Spinal cord (tissue), 10 donors: ENCODE results near the gene TUT7. TPM values are rescaled to one million over a fixed set of nuclear protein-coding genes. Genes with fewer than 3 reads are reported as not detected.
A peak's percentile ranks its signal among the peaks of the same experiment; 100 is the strongest.

Experiments used
- DNase-seq, 6 donors: peaks; one replicate each; pipeline versions ENCODE4 v3.0.0 to v3.0.0-alpha.2; 2013 to 2015; ENCODE audit warnings: low spot score in 6 of 6, low read depth in 4 of 6
- H3K27ac ChIP-seq: one replicate; pipeline ENCODE4 v1.5.1; 2013; ENCODE audit warnings: low read depth, low read length, control low read depth
- H3K27me3 ChIP-seq: one replicate; pipeline ENCODE4 v1.6.1; 2013; ENCODE audit warnings: low read length; ENCODE audit not compliant: control insufficient read depth, insufficient read depth
- H3K36me3 ChIP-seq: one replicate; pipeline ENCODE4 v1.6.1; 2013; ENCODE audit warnings: low read length; ENCODE audit not compliant: control insufficient read depth, insufficient read depth
- H3K4me1 ChIP-seq: one replicate; pipeline ENCODE4 v1.6.1; 2013; ENCODE audit warnings: low read length; ENCODE audit not compliant: control insufficient read depth, insufficient read depth
- H3K4me3 ChIP-seq: one replicate; pipeline ENCODE4 v1.5.1; 2013; ENCODE audit warnings: low read depth, low read length, control low read depth
- H3K9me3 ChIP-seq: one replicate; pipeline ENCODE4 v1.6.1; 2013; ENCODE audit warnings: low read length; ENCODE audit not compliant: control insufficient read depth, insufficient read depth
- WGBS: methylation state at CpG from one replicate; pipeline ENCODE4 v1.1.5; 2013; ENCODE audit warnings: missing lambda C conversion rate; ENCODE audit not compliant: insufficient coverage; 5-methylcytosine and 5-hydroxymethylcytosine counted together
- polyA plus RNA-seq, 2 donors: library from polyadenylated mRNA; unstranded; fragments of 120-200 nt; gene quantifications; one replicate each; pipeline ENCODE4 v1.2.1, GENCODE V29; 2013; ENCODE audit not compliant: insufficient read length in 2 of 2
- total RNA-seq, 2 donors: library from RNA; depleted of rRNA in 1 of 2; stranded (reverse); fragments of 120-200 nt in 1 of 2; fragments of >200 nt in 1 of 2; gene quantifications; one replicate each; pipeline versions ENCODE4 v1.2.3 to v1.2.4, GENCODE V29; 2013 to 2014
- donor health status: healthy.

Gene TUT7
- total and polyA plus RNA-seq, 4 donors, result 11.5 to 30.7 (median 21.3) TPM

- Histone ChIP-seq H3K27me3 (no peaks in the 10 kb centered on the region), H3K27ac (no peak overlapping the region), H3K9me3 (no peaks in the 10 kb centered on the region), H3K4me1 (no peaks in the 10 kb centered on the region), H3K4me3 (no peak overlapping the region), H3K36me3 (peaks cover 6% of the 10 kb centered on the region)
- WGBS, result no CpG with 5 or more reads among the region's 1 CpG
- DNase-seq, result no peak
Observed at GRCh38 chr9:86336058-86336457, 18.2 kb downstream of the TUT7 start.

- H3K9me3 ChIP-seq, result no peaks in the 10 kb centered on the region
- H3K4me1 ChIP-seq, result no peaks in the 10 kb centered on the region
- H3K4me3 ChIP-seq, result no peak overlapping the region
- H3K27me3 ChIP-seq, result no peaks in the 10 kb centered on the region
- H3K27ac ChIP-seq, result no peak overlapping the region
- H3K36me3 ChIP-seq, result peaks cover 5% of the 10 kb centered on the region
- no peak for DNase-seq
- WGBS, result 100% methylated on average over 1 of the region's 2 CpGs
Observed at GRCh38 chr9:86333651-86334050, 20.6 kb downstream of the TUT7 start.

GRCh38 chr9:86330186-86330585, 24.0 kb downstream of the TUT7 start:
- Histone ChIP-seq H3K27ac (no peak overlapping the region), H3K4me3 (no peak overlapping the region), H3K4me1 (no peaks in the 10 kb centered on the region), H3K27me3 (no peaks in the 10 kb centered on the region), H3K36me3 (peaks cover 4% of the 10 kb centered on the region), H3K9me3 (no peaks in the 10 kb centered on the region)
- WGBS, result 100% methylated on average over 2 of the region's 5 CpGs
- DNase-seq, result no peak

GRCh38 chr9:86329649-86330048, 24.6 kb downstream of the TUT7 start:
- Histone ChIP-seq H3K36me3 (peaks cover 4% of the 10 kb centered on the region), H3K4me3 (no peak overlapping the region), H3K27ac (no peak overlapping the region), H3K9me3 (no peaks in the 10 kb centered on the region), H3K27me3 (no peaks in the 10 kb centered on the region), H3K4me1 (no peaks in the 10 kb centered on the region)
- no peak for DNase-seq
- no CpG with 5 or more reads among the region's 1 CpG for WGBS

GRCh38 chr9:86328156-86328555, 26.1 kb downstream of the TUT7 start:
- no peak overlapping the region for H3K4me3 ChIP-seq

GRCh38 chr9:86326536-86326935, 27.7 kb downstream of the TUT7 start:
- WGBS, result 83% methylated on average over 1 of the region's 3 CpGs
- Histone ChIP-seq H3K4me3 (no peak overlapping the region), H3K9me3 (no peaks in the 10 kb centered on the region), H3K27me3 (no peaks in the 10 kb centered on the region), H3K36me3 (peaks cover 12% of the 10 kb centered on the region), H3K27ac (no peak overlapping the region), H3K4me1 (peaks cover 3% of the 10 kb centered on the region)
- no peak for DNase-seq

More at GRCh38 chr9:86328156-86328555, 26.1 kb downstream of the TUT7 start:
- H3K36me3 ChIP-seq, result peaks cover 8% of the 10 kb centered on the region
- no peaks in the 10 kb centered on the region for H3K9me3 ChIP-seq
- no peaks in the 10 kb centered on the region for H3K27me3 ChIP-seq
- no peak overlapping the region for H3K27ac ChIP-seq
- peaks cover 3% of the 10 kb centered on the region for H3K4me1 ChIP-seq
- no peak for DNase-seq
- WGBS, result 40% methylated on average over 2 of the region's 4 CpGs

GRCh38 chr9:86324901-86325300, 29.3 kb downstream of the TUT7 start:
- Histone ChIP-seq H3K27ac (no peak overlapping the region), H3K36me3 (peaks cover 12% of the 10 kb centered on the region), H3K9me3 (no peaks in the 10 kb centered on the region), H3K27me3 (no peaks in the 10 kb centered on the region), H3K4me1 (peaks cover 3% of the 10 kb centered on the region), H3K4me3 (no peak overlapping the region)
- no peak for DNase-seq
- no CpG with 5 or more reads among the region's 1 CpG for WGBS

- Histone ChIP-seq H3K9me3 (no peaks in the 10 kb centered on the region), H3K27ac (no peak overlapping the region), H3K36me3 (peaks cover 11% of the 10 kb centered on the region), H3K4me3 (no peak overlapping the region), H3K4me1 (peaks cover 3% of the 10 kb centered on the region), H3K27me3 (no peaks in the 10 kb centered on the region)
- WGBS, result 60% methylated on average over 1 of the region's 2 CpGs
- peak in 2 of 6 donors; percentile 6 for DNase-seq
Observed at GRCh38 chr9:86324308-86324707, 29.9 kb downstream of the TUT7 start.

- DNase-seq, result no peak
- no peaks in the 10 kb centered on the region for H3K27me3 ChIP-seq
- peaks cover 11% of the 10 kb centered on the region for H3K36me3 ChIP-seq
- H3K27ac ChIP-seq, result no peak overlapping the region
- WGBS, result 93% methylated on average over 5 of the region's 8 CpGs
- no peak overlapping the region for H3K4me3 ChIP-seq
- H3K4me1 ChIP-seq, result peaks cover 3% of the 10 kb centered on the region
- no peaks in the 10 kb centered on the region for H3K9me3 ChIP-seq
Observed at GRCh38 chr9:86322973-86323644, 31.1 kb downstream of the TUT7 start.

GRCh38 chr9:86321373-86321772, 32.8 kb downstream of the TUT7 start:
- no peak overlapping the region for H3K27ac ChIP-seq
- DNase-seq, result no peak
- no CpG with 5 or more reads among the region's 5 CpGs for WGBS
- peaks cover 3% of the 10 kb centered on the region for H3K4me1 ChIP-seq
- H3K36me3 ChIP-seq, result peaks cover 11% of the 10 kb centered on the region
- H3K4me3 ChIP-seq, result no peak overlapping the region
- no peaks in the 10 kb centered on the region for H3K27me3 ChIP-seq
- no peaks in the 10 kb centered on the region for H3K9me3 ChIP-seq
